ENCODE data around the gene AXIN1.

DNA sequence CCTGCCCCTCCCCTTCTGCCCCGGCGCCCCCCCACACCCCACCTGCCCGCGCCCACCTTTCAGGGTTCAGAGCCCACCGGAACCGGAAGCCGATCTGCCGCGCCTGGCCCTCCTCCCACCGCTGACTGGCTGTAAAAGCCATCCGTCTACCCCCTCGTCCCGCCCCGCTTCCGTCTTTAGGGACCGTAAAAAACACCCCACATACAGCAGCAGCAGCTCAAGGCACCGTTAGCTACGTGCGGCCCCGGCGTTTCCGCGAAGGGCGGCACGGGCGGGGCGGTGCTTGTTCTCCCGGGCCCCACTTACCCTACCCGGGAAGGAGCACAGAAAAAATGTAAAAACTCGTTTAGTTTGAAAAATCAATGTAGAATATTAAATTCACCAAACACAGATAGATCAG is 17.9 kb upstream of the AXIN1 start, which contains the start of gene MRPL28:
- TF ChIP-seq, protein P1, sequence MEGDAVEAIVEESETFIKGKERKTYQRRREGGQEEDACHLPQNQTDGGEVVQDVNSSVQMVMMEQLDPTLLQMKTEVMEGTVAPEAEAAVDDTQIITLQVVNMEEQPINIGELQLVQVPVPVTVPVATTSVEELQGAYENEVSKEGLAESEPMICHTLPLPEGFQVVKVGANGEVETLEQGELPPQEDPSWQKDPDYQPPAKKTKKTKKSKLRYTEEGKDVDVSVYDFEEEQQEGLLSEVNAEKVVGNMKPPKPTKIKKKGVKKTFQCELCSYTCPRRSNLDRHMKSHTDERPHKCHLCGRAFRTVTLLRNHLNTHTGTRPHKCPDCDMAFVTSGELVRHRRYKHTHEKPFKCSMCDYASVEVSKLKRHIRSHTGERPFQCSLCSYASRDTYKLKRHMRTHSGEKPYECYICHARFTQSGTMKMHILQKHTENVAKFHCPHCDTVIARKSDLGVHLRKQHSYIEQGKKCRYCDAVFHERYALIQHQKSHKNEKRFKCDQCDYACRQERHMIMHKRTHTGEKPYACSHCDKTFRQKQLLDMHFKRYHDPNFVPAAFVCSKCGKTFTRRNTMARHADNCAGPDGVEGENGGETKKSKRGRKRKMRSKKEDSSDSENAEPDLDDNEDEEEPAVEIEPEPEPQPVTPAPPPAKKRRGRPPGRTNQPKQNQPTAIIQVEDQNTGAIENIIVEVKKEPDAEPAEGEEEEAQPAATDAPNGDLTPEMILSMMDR (IDR thresholded peaks at IDR 0.05; ENCODE audit: control extremely low read depth in 1 of 3, insufficient read depth in 1 of 3, low read depth in 1 of 3, low read length in 3 of 3), result no peak
- TF ChIP-seq RAD21 (IDR thresholded peaks at IDR 0.05 in 1 of 2, conservative IDR thresholded peaks at IDR 0.05 in 1 of 2; ENCODE audit: low read depth in 2 of 2, low read length in 2 of 2) (no peak), POLR2A (IDR thresholded peaks at IDR 0.05; ENCODE audit: control extremely low read depth in 1 of 2, low read depth in 2 of 2, low read length in 2 of 2) (no peak), TAF1 (IDR thresholded peaks at IDR 0.05; ENCODE audit: low read depth, low read length) (no peak), FOSL1 (IDR thresholded peaks at IDR 0.05; ENCODE audit: insufficient read depth, low read depth, low read length) (no peak), NRF1 (IDR thresholded peaks at IDR 0.05; ENCODE audit: low read depth, low read length) (no peak), RNF2 (IDR thresholded peaks at IDR 0.05; ENCODE audit: borderline replicate concordance, low read depth, low read length, missing control alignments, poor library complexity, severe bottlenecking) (no peak), KDM5A (IDR thresholded peaks at IDR 0.05; ENCODE audit: low read length) (no peak), PHF8 (conservative IDR thresholded peaks at IDR 0.05; ENCODE audit: low read depth, low read length) (no peak), TAF7 (optimal IDR thresholded peaks at IDR 0.05; ENCODE audit: borderline replicate concordance, low read depth, low read length) (no peak)
- TF ChIP-seq, protein P2, sequence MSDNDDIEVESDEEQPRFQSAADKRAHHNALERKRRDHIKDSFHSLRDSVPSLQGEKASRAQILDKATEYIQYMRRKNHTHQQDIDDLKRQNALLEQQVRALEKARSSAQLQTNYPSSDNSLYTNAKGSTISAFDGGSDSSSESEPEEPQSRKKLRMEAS (IDR thresholded peaks at IDR 0.05), result no peak; the same call in 1 of the 2 replicates
- TF ChIP-seq, protein P3, sequence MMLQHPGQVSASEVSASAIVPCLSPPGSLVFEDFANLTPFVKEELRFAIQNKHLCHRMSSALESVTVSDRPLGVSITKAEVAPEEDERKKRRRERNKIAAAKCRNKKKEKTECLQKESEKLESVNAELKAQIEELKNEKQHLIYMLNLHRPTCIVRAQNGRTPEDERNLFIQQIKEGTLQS (IDR thresholded peaks at IDR 0.05; ENCODE audit: insufficient read depth, low read depth, low read length), result no peak
